SKM-1 treated with dmso at 0.1 percent for 144 hours (cell line): Measurements from ENCODE around the gene USP10.
A peak's percentile ranks its signal among the peaks of the same experiment; 100 is the strongest.

ENCODE experiments used
- DNase-seq: peaks from one replicate; lab custom pipeline; 2025; ENCODE audit not compliant: unreplicated experiment; lab: John Stamatoyannopoulos, UW

USP10 gene, protein sequence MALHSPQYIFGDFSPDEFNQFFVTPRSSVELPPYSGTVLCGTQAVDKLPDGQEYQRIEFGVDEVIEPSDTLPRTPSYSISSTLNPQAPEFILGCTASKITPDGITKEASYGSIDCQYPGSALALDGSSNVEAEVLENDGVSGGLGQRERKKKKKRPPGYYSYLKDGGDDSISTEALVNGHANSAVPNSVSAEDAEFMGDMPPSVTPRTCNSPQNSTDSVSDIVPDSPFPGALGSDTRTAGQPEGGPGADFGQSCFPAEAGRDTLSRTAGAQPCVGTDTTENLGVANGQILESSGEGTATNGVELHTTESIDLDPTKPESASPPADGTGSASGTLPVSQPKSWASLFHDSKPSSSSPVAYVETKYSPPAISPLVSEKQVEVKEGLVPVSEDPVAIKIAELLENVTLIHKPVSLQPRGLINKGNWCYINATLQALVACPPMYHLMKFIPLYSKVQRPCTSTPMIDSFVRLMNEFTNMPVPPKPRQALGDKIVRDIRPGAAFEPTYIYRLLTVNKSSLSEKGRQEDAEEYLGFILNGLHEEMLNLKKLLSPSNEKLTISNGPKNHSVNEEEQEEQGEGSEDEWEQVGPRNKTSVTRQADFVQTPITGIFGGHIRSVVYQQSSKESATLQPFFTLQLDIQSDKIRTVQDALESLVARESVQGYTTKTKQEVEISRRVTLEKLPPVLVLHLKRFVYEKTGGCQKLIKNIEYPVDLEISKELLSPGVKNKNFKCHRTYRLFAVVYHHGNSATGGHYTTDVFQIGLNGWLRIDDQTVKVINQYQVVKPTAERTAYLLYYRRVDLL

DNA sequence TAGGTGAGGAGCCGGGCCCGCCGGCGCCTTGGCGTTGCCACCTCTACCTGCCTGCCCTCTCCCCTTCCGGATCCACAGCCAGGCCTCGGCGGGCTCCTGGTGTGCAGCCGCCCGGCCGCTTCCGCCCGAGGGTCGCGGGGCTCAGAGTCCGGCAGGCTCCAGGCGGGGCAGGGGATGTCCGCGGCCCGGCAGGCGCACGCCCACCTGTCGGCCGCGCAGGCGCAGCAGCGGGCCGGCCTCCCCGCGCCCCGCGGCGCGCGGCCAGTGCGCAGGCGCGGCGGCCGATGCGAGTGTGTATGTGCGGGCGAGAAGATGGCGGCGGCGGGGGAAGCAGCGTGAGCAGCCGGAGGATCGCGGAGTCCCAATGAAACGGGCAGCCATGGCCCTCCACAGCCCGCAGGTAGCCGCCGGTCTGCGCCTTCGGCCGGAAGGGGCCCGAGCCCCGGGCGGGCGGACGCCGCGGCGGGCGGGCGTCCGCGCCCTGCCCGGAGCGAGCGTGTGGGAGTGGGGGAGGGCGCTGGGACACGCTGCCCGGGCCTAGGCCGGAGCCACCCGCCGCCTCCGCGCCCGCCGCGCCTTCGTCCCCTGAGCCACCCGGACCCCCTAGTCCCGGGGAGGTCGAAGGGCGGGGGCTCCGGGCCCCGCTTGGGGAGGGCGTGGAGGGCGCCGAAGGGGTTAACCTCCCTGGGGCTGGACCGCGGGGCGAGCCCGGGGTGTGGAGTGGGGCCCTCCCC lies at the start of gene USP10:
Gene USP10, plus strand, starts transcription at position 289 of the 734 bp plus-strand sequence. Its CDS starts 91 bp downstream, at position 380.
- DNase-seq = peak; percentile 71

DNA sequence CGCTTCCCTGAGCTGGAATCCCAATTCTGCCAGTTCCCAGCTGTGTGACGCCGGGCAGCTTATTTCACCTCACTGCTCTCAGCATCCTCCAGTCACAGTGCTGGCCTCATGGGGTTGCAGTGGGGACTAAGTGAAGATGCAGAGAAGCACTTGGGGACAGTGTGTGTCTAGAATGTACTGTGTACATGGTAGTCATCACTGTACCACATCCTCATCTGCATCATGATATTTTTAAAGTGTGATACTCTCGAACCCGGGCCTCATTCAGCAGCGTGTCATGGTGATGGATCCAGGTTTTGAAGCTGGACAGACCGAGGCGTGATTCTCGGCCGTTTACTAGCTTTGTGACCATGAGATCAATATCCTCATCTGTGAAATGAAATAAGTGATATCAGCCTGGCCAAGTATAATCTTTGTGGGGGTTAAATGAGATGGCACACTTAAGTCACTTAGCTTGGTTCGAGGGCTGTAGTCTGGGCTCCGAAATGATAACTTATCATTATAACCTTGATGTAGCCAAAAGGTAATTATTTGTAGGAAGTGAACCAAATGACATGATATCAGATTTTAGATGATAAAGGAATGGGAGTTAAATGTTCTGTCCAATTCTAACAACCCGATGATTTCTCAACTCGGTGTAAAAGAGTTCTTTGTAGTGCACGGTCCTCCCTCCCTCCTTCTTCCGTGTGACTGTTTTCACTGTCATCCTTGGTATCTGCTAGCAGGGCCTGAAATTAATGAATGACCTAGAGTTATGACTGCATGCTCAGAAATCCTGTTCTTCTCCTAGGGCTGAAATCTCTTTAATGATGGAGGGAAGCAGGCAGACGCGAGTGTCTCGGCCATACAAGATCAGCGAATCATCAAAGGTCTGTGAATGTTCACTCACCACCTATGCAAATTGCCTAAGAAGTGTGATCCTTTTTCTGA lies 49.5 kb upstream of the USP10 start:
- no peak for DNase-seq

DNA sequence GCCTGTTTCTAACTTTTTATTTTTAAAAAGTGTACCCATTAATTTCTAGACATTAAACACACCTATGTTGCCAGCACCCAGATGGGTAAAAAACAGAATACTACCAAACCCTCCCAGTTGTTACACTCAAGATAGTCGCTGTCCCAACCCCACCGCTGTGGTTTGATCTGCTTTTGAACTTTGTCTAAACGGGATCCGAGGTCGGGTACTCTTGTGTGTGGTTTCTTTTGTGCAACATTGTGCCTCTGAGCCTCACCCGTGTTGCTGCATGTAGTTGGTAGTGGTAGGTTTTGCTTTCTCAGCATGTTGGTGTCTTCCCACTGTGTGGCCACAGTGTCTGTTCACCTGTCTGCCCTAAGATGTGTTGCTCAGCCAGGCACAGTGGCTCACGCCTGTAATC lies 47.2 kb upstream of the USP10 start:
- no peak for DNase-seq

DNA sequence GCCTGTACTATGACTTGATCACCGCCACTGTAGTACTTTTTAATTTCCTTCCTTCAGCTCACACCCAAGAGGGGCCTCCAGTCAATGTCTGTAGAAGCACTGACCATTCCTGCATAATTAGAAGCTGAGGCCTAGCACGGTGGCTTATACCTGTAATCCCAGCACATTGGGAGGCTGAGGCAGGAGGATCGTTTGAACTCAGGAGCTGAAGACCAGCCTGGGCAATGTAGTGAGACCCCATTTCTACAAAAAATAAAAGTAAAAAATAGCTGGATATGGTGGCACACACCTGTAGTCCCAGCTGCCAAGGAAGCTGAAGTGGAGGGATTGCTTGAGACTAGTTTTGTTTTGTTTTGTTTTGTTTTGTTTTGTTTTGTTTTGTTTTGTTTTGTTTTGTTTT lies 45.6 kb upstream of the USP10 start:
- no peak for DNase-seq

DNA sequence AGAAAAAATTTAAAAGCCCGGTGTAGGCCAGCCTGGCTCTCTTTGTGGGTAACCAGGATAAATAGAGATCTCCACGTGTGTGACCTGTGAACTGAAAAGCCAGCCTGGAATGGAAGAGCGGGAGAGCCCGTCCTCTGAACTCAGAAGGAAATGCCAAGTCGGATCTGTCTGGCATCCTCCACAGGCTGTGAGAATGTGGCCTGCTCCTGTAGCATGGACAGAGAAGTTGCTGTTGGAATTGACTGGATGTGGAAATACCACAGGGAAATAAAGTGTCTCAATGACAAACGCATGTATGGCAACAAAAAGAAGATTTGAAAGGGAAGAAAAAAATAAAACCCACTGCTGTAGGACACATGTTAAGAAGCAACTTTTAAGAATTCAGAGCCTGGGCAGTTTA lies 44.8 kb upstream of the USP10 start:
- no peak for DNase-seq

DNA sequence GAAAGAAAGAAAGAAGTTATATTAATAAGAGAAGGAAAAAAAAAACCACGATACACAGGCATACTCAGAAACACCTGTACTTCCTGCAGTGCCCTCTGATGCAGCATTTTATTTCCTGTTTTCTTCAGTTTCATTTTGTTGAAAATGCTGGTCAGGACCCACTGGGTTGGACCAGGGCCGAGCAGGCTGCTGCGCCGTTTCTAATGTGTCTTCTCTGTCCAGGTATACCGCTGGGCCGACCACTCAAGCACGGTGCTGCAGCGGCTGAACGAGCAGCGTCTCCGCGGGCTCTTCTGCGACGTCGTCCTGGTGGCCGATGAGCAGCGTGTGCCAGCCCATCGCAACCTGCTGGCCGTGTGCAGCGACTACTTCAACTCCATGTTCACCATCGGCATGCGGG lies 43.2 kb upstream of the USP10 start:
- no peak for DNase-seq

DNA sequence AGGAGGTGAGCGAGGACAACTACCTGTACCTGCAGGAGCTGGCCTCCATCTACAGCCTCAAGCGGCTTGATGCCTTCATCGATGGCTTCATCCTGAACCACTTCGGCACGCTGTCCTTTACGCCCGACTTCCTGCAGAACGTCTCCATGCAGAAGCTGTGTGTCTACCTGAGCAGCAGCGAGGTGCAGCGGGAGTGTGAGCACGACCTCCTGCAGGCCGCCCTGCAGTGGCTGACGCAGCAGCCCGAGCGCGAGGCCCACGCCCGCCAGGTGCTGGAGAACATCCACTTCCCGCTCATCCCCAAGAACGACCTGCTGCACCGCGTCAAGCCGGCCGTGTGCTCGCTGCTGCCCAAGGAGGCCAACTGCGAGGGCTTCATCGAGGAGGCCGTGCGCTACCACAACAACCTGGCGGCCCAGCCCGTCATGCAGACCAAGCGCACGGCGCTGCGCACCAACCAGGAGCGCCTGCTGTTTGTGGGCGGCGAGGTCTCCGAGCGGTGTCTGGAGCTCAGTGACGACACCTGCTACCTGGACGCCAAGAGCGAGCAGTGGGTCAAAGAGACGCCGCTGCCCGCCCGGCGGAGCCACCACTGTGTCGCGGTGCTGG lies 42.5 kb upstream of the USP10 start:
- DNase-seq = no peak

DNA sequence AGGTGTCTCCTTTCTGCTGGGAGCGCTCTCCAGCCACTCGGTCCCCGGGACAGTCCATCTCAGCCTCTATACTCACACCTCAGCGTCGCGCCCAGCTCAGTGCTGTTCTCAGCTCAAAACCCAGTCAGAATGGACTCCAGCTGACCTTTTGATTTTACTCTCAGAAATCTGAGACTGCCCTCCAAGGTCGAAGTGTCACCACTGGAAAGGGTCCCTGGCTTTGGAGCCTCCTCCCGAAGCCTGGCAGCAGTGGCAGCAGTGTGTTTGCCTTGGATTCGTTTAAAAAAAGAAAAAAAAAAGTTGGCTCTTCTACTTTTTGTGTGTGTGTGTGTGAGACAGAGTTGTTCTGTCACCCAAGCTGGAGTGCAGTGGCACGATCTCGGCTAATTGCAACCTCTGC lies 41.1 kb upstream of the USP10 start:
- no peak for DNase-seq

DNA sequence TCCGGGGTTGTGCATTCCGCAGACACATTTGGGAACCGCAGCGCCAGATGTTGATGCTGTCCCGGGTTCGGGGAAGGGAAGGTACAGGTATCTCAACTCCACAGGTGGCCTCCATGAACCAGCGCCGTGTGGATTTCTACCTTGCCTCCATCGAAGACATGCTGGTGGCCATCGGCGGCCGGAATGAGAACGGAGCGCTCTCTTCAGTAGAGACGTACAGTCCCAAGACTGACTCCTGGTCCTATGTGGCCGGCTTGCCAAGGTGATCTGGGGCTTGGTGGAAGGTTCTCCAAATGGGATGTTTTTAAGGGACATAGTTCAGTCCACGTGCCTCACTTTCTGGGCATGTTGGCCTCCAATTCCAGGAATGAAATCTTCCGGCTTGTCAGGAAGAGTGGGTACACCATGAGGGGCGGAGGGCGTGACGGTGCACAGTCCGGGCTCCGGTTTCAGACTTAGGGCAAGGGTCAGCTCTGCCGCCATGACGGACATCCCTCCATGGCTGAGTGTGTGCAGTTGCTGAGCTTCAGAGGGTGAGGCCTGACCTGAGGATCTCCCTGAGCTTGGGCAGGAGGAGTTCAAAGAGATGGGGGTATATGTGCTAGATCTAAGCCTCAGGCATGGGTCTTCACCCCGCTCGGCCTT lies 40.0 kb upstream of the USP10 start:
- no peak for DNase-seq

DNA sequence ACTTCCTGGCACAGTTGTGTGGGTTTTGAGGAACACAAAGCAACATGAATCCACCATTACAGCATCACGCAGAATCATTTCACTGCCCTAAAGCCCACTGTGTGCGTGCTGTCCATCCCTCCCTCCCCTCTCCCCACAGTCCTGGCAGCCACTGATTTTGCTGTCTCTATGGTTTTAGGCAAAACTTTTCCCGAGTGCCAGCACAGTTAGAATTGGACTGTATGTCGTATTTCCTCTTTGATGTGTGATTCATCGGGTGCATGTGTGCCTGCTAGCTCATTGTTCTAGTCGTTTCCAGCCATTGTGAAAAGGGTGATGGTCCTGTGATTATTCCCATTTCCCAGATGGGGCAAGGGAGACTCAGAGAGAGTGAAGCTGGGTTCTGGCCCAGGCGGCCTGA lies 38.8 kb upstream of the USP10 start:
- no peak for DNase-seq

DNA sequence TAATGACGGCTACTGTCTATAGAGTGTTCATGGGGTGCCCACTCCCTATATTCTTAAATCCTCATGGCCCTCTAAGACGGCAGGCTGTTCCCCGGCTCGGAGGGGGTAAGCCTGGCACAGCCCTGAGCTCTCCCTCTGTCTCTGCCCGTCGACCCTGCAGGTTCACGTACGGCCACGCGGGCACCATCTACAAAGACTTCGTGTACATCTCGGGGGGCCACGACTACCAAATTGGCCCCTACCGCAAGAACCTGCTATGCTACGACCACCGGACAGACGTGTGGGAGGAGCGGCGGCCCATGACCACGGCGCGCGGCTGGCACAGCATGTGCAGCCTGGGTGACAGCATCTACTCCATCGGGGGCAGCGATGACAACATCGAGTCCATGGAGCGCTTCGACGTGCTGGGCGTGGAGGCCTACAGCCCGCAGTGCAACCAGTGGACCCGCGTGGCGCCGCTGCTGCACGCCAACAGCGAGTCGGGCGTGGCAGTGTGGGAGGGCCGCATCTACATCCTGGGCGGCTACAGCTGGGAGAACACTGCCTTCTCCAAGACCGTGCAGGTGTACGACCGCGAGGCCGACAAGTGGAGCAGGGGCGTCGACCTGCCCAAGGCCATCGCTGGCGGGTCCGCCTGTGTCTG lies 38.3 kb upstream of the USP10 start:
- no peak for DNase-seq

DNA sequence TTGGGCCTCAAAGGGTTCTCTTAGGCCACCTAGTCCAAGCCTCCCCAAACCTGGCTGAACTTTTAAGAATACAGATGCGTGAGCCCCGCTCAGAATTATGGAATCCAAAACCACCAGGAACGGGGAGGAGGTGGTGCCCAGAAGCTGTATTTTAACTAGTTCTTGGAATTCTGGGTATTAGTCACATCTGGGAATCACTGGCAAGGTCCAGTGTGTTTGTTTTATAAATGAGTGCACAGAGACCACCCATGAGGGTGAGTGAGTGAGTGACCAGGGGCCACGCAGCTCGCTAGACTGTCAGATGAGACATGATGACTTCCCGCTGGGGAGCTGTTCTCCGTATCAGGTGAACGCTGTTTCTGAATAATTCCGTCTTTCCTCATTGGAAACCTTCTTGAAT lies 37.3 kb upstream of the USP10 start:
- DNase-seq = no peak

DNA sequence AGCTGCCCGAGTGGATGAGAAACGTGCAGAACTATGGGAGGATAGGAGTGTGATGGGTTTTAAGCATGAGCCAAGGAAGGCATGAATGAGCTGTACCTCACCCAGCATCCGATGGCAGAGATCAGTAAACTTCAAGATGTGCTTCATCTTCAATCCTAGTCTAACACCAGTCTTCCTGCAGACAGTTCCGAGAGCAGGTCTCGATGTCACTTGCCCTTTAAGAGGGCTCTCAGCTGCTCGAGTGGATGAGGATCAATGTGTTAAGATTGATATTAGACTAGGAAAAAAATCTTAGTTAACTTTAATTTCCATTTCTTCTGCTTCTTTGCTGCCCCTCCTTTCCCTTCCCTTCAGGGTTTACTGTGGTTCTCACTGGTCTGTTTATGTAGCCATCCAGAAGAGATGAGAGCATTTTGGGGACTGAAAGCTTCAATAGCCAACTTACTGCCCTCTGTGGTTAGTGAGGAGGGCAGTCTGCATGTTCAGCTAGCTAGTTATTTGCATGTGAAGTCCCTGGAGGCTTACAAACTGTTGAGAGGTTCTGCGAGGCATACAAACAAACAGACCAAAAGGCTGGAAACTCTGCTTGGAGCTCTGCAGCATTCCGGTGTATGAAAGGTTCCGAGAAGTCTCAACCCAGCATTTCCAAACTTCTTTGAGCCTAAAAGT lies 36.2 kb upstream of the USP10 start:
- DNase-seq = no peak

DNA sequence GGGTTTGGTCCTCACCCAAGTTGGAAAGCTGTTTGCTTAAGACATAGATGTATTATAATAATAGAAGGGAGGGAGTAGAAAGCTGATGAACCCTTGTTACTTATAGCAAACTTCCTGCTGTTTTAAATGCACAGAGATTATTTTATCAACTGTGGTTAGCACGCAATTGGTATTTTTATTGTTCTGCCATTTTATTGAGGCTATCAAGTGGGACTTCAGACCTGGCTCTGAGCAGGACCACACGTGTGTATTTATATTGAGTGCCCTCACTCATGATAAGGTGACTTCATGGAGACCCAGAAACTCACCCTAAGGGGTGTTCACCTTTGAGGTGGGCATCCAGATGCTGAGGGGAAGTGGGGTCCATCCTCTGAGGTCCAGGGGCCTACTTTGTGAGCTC lies 34.4 kb upstream of the USP10 start:
- no peak for DNase-seq

DNA sequence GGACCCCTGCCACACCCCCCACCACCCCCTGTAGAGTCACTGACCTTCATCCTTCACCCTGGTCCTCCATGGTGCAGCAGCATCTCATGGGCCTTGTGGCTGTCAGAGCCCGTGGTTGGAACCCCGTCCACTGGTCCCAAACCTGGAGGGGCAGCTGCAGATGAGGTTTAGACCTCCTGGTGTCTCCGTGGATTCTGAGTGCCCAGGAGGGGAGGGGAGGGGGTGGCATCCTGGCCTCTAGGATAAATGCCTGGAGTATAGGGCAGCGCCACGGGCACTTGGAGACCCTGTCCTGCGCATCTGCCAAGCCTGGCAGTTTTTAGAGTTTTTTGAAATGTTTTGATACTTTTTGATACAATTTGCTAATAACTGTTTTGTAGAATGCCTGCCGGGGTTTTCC lies 34.0 kb upstream of the USP10 start:
- DNase-seq = no peak

DNA sequence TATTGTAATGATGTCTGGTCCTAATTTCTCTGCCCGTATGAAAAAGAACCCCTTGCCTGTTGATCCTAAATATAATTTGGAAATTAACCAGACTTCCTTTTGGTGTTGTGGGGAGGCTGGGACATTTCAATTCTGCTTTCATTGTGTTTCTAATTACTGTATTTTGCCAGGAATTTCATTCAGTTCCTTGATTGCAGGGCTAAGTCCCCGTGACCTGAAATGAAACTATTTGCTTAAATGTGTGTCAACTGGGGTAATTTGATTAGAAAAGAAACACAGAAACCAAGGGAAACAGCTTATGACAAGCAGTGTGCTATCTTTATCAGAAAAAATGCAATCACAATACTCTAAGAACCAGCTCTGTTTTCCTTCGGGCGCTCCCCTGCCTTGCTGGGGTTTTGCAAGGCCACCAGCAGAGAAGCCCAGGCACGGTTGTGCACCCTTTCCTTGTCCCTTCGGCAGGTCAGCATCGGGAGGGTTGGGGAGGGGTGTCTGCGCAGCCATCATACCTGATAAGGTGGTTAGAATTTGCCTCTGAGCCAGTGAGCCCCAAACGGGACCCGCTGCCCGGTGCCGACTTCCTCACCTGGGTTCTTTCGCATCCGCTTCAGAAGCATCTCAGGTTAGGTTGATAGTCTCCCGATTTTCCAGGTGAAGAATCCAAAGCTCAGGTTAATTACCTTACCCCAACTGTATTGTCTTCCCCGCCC lies 32.0 kb upstream of the USP10 start:
- no peak for DNase-seq

DNA sequence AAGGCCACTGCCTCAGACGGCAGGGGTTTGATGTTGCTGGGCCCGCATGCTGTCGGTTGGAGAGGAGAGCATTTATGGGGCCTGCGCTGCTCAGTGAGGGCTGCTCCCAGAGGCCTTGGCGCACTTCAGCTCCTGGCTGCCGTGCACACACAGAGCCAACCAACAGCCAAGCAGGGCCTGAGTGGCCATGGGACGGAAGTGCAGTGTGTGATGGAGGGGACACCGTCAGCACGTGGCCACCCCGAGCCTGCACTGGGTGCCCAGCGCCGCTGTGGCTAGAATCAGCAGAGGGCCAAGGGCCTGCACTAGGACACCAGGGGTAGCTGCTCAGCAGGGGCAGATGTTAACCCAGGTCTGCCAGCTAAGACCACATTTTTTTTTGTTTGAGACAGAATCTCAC lies 29.7 kb upstream of the USP10 start:
- no peak for DNase-seq
